Measurements from ENCODE around the gene MINDY4B.
"Not testable (repeated sequence)": the region's sequence is repeated elsewhere in the genome, so short reads cannot be mapped to it uniquely, and the experiment has no call there.

MINDY4B gene

DNA sequence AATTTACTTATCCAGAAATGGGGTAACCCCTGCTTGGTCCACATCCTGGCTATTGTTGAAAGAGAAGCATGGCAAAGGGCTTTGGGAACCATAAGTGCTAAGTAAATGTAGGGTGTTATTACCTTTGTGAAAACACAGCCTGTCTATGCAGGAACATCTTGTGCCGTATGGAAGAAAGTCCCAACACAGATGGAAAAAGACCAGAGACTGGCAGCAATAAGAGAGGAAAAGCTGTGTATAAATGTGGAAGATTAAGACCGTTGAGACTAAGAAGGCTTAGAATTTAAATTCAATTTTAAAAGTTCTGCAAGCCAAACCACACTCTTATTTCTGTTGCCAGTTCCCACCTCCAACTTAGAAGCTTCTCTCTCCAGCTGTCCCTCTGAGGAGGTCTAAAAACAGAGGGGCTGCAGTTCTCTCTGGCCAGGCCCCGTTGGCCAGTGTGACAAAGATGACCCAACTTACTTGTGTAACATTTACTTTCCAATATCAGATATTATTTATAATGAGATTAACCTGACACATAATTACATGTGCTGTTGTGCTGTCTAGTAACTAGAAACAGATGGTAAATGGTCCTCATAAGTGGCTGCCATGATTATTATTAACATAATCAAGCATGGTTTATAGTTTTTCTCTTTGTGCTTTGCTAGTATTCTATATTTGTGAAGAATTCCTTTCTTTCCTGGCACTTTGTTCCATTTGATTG is 7.0 kb downstream of the MINDY4B start:
- DNase-seq (ENCODE audit: low spot score): no peak

DNA sequence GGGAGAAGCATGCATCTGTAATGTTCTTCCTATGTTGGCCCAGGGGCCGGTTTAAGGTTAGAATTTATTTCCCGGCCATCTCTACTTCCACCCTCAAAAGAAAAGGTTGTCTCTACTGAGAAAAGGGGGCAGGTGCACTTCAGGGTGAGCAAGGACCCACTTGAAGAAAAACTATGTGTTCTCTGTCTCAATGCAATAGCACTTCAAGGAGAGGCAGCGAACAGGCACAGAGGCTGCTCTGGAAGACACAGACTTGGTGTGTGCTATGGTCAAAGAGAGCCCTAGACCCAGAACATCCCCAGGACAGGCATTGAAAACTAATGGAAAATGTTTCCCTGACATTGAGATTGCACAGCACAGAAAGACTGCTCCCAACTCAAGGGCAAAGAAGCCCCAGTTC is 7.6 kb downstream of the MINDY4B start:
- no peak for DNase-seq (ENCODE audit: low spot score)

DNA sequence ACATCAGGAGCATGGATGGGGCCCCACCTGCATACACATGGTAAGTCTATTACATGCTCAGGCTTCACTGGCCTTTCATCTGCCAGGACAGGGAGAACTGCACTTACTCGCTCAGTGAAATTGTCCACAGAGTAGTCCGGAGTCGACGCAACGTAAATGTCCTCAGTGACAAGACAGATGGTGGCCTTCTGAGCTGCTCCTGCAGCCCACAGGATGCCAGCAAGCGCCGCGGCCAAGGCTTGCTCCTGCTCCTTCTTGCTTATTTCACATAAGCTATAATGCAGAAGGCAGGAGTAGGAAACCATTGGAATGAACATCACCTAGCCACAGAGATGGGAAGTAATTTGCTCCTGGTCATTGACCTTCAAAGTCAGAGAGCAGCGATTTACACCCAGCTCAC is 14.4 kb downstream of the MINDY4B start:
- peak; percentile 75 for DNase-seq (ENCODE audit: low spot score)

DNA sequence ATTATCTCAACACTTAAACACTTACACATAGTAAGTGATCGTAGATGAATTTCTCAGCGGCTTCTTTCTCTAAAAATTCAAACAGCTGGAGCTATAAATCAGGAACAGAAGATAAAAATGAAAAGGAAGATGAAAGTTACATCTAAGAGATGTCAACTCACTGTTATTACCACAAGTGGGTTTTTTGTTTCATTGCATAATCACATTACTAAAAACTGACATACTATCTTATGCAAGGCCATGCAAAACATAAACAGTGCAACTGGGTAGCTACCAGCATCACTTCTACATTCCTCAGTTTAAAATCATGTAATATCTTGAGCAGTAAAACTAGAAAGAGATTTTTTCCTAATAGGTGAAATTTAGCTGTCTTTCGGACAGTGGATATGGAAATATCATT is 14.9 kb downstream of the MINDY4B start:
- peak; percentile 1 for DNase-seq (ENCODE audit: low spot score)

DNA sequence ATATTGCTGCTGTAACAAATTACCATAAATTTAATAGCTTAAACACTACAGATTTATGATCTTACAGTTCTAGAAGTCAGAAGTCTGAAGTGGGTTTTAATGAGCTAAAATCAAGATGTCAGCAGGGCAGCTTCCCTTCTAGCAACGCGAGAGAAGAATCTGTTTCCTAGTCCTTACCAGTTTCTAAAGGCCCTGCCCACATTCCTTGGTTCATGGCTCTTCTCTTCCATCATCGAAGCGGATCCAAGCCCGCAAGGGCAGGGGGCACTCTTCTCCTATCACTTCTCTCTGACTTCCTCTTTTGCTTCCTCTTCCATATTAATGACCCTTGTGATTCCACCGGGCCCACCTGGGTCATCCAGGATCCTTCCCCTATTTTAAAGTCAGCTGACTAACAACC is 16.1 kb downstream of the MINDY4B start:
- no peak for DNase-seq (ENCODE audit: low spot score)

DNA sequence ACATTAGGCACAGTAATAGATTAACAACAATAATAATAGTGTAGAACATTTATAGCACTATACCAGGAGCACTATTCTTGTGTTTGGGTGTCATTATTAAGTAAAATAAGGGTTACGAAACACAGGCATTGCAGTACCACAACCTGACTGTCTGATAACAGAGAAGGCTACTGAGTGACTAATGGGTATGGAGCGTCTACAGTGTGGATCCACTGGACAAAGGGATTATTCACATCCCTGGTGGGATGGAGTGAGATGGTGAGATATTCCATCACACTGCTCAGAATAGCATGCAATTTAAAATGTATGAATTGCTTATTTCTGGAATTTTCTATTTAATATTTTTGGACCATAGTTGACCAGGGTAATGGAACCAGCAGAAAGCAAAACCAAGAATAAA is 18.2 kb downstream of the MINDY4B start:
- no peak for DNase-seq (ENCODE audit: low spot score)

DNA sequence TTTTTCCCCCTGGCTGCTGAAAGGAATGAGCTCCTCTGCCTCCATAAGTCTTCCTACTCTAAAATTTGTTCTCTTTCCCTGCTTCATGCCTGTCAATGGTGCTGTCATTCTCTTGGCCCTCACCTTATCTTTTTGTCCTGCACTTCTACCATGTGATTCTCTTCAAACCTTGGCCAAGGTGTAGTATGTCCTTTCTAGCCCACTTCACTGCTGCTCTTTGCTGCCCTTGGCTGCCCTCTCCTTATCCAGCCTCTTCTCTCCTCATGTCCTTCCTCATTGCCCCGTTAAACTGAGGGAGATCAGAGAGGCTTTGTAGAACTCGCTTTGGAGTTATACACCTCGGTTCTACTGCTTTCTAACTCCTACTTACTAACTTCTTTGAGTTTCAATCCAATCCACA is 19.7 kb downstream of the MINDY4B start:
- DNase-seq (ENCODE audit: low spot score): no peak

DNA sequence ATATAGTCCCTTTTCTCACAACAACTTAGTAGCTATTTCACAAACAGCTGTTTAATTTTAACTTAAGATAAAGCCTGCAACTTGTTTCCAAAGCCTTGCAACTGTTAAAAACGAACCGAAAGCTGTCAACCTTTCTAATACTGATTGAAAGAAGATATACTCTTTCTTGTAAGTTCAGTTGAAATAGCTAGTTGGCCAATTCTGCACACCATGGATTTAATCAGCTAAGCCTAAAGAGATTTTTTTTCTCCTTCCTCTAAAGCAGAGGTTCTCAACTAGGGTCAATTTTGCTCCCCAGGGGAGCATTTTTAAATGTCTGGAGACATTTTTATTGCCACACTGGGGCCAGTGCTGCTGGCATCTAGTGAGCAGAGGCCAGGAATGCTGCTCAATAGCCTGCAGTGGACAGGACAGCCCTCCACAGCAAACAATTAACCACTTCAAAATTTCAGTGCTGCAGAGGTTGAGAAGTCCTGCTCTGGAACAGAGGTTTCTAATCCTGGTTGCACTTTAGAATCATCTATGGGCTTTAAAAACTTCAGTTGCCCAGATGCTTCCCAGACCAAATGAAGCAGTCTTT is 26.2 kb downstream of the MINDY4B start:
- DNase-seq (ENCODE audit: low spot score): no peak

DNA sequence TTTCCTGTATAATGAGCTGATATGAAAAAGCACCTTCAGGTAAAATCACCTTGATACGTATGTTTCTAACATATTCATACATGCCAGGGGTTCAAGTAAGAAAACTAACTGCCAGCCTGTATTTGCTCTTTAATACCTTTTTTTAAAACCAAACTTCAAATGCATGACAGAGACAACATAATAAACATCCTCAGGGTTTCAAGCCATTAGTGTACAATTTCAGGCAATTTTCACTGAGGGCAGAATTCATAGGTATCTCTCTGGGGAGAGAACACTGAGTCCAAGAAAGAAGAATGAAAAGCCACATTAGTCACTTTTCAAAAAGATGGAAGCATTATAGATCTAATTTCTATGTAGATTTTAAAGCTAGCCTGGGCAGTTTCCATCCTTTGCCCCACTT is 26.9 kb downstream of the MINDY4B start:
- DNase-seq (ENCODE audit: low spot score): no peak

DNA sequence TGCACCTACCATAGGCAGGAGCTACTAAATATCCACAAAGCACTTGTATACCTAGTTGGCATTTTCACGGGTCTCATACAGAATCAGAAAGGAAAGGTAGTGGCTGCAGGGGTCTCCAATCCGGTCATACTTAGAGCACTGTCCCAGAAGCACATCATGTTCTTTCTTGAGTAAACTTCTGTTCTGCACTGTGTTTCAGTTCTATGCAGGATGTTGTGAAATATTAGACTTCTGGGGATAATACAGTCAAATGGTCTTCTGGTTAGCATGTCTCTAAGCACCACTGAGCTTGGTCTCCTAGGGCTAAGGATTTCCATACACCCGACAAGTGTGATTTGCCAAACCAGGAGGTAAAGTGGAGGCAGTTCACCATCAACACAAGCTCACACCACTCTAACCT is 27.9 kb downstream of the MINDY4B start:
- no peak for DNase-seq (ENCODE audit: low spot score)

DNA sequence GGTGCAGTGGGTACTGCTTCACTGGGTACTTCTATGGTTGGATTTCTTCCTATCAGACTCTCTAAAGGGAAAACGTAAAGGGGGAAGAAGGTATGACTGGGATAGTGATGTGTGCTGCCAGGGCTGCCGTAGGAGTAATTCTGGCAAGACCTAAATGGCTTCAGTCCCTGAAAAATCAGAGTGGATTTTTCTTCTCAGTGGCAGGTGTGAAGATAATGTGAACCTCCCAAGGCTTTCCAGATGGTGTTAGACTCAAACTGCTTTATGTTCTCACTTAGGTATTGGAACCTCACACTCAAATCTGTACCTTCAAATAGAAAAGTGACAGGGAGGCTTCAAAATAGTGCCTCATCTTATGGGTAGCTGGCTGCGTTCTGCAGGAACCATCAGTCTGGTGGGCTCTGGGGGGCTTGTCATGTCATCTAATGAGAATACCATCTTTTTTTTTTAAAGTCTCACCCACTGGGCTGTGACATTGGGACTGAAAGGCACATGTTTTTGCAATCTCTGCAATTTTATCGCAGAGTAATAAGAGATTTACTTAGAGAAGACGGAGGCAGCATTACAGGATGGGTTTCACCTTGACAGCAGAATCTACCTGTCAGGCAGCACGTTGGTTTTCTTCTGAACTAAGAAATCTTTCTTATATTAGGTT is 28.5 kb downstream of the MINDY4B start:
- DNase-seq (ENCODE audit: low spot score): no peak

DNA sequence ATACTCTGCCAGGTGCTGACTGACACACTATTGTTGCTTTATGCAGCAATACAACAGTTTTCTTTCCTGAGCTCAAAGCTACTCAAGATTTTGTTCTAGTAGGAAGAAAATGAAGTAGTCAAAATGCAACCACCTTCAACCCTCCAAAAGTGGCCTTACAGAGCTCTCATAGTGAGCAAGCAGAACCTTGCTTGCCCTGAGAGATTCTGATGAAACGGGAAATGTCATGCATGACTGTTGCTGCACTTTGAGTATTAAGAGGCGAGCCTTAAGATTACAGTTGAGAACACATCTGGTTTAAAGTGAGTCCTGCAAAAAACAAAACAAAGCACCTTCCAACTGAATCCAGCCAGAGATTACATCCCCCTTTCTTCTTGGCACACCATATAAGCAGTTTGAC is 29.7 kb downstream of the MINDY4B start:
- DNase-seq (ENCODE audit: low spot score): no peak

DNA sequence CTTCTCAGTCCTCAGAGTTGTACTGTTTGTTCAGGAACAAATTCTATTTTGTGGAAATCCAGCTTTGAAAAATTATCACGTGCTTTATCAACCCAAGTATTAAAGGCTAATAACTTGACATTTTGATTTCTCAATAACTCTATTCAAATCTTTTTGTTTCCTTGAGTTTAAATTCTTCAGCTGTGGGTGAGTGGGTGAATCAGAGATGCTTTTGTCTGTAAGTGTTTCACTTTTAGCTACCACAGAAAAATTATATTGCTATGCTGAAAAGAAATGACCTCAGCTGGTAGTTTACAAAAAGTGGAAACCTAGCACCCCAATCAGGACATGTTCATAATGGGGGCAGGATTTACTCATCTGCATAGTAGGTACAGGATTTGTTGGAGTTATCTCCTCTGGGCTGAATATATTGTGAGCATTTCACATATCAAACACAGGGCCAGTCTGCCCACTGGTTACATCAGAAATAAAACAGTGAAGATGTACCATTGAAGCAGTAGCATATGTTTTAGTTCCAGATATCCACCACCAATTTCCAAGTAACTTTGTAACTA is 30.5 kb downstream of the MINDY4B start:
- DNase-seq (ENCODE audit: low spot score): no peak

DNA sequence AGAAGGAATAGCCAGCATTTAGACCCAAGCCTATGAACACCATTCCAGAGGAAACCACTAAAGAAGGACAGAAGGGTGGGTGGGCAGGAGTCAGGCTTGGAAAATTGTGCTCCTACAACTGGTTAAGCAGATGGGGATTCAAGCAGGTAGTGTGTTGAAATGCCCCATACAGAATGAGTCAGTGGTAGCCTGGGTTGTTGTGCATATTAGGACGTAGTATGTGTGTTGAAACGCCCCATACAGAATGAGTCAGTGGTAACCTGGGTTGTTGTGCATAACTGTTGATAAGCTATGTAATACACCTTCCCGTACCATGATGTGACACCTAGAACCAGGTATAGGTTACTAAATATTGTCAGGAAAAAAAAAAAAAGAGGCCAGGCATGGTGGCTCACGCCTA is 34.0 kb downstream of the MINDY4B start:
- no peak for DNase-seq (ENCODE audit: low spot score)

DNA sequence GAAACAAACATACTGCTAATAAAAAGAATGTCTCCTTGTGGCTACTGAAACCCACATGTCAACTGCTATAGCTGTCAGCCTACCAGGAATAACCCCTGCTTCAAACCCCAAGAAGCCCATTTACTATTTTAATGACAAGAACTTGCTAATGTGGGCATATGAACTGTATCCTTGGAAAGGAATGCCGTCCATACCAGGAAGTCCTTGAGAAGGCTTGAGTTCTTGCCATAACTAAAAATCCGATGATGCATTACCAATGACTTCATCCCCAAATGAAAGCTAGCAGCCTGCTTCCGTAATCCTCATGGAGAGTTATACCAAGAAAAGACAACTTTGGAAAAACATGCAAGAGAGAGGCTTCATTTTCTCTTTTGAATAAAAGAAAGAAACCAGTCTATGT is 34.8 kb downstream of the MINDY4B start:
- DNase-seq (ENCODE audit: low spot score): no peak

DNA sequence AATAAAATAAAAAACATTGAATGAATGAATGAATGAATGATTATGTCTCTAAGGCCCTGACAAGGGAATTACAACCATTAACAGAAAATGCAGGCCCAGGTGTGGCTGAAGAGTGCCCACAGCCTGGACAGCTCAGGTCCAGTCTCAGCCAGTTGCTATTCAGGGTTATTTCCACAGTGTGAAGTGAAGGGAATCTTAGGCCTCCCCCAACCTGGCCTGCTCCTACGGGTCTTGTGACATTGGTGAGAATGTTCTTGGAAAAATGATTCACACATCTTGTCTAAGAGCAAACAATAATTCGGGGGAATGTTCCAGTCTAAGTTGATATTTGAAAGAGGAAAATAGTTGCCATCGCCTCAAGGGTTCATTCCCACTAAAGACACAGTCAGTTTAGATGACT is 37.0 kb downstream of the MINDY4B start:
- DNase-seq (ENCODE audit: low spot score): no peak

DNA sequence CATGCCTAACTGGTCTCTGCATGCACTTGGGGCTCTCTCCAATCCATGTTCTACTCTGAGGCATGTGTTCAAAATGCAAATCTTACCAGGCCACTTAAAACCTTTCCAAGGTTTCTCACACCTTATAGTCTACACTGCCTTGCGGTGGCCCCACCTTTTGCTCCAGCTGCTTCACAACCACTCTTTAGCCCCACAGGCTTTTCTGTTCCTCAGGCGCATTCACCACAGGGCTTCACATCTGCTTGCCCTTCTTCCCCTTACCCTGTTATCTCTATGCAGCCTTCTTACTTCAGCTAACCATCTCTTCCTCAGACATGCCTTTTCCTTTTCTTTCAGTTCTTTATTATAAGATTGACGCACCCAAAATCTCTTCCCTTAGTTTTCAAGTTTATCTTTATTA is 37.8 kb downstream of the MINDY4B start:
- DNase-seq (ENCODE audit: low spot score): no peak

DNA sequence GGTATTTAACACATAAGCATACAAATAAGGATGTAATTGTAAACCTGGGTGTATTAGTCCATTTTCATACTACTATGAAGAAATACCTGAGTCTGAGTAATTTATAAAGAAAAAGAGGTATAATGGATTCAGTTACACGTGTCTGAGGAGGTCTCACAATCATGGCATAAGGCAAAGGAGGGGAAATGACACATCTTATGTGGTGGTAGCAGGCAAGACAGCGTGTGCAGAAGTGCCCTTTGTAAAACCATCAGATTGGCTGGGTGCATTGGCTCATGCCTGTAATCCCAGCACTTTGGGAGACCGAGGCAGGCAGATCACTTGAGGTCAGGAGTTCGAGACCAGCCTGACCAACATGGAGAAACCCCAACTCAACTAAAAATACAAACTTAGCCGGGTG is 41.3 kb downstream of the MINDY4B start:
- not testable (repeated sequence) for DNase-seq (ENCODE audit: low spot score)

DNA sequence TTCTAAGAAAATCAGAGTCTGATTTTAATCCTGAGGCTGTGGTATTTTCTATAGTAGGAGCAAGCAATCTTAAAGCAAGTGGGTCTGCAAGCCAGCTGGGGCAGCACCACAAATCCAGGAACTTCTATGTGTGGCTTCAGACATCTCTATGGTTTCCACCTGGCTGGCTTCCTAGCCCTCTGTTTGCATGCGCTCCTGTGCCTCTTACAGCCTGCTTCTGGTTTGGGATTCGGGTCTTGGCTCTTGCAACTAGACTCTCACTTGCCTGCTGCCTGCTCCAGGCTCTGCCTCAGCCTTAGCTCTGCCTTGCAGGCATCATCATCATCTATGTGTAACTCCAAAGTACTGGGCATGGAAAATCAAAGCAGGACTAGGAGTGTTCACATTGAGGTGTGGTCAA is 43.4 kb downstream of the MINDY4B start:
- DNase-seq (ENCODE audit: low spot score): no peak

DNA sequence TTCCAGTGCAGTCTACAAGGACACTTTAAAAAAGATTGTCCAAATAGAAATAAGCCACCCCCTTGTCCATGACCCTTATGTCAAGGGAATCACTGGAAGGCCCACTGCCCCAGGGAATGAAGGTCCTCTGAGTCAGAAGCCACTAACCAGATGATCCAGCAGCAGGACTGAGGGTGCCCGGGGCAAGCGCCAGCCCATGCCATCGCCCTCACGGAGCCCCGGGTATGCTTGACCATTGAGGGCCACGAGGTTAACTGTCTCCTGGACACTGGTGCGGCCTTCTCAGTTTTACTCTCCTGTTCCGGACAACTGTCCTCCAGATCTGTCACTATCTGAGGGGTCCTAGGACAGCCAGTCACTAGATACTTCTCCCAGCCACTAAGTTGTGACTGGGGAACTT is 47.3 kb downstream of the MINDY4B start:
- DNase-seq (ENCODE audit: low spot score): not testable (repeated sequence)

DNA sequence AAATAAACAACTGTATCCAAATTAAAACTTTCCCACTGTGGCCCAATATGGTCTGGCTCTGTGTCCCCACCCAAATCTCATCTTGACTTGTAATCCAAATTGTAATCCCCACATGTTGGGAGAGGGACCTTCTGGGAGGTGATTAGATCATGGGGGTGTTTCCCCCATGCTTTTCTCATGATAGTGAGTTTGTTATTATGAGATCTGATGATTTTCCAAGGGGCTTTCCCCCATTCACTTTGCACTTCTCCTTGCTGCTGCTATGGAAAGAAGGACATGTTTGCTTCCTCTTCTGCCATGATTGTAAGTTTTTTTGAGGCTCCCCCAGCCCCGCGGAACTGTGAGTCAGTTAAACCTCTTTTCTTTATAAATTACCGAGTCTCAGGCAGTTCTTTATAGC is 55.0 kb downstream of the MINDY4B start:
- no peak for DNase-seq (ENCODE audit: low spot score)

DNA sequence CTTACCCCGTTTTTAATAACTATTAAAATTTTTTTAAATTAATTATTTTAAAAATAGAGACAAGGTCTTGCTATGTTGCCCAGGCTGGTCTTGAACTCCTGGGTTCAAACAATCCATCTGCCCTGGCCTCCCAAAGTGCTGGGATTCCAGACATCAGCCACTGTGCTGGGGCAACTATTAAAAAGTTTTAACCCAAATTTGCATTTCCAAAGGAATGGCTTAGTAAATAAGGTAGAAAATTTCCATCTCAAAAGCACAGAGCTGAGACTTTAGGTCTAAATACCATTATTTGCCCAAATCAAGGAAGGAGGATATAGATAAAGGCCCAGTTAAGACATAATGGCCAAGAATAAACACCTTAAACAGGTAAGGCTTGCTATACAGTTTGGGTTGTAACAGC is 56.4 kb downstream of the MINDY4B start:
- DNase-seq (ENCODE audit: low spot score): no peak

DNA sequence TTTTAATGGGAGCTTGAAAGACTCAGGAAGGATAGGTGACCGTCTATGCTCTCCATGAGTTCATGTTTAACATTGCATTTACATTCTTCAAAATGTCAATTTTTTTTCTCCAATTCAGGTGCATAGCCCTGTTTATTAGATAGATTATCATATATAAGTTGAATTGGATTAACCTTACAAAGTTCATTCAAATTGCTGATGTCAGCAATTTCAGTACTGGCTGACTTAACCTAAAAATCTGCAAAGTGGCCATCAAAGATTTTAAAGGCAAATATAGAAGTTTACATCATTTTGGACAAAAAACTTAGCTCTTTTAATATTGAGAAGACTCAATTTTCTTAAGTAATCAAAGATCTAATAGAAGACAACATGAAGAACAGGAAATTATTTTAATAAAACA is 57.8 kb downstream of the MINDY4B start:
- DNase-seq (ENCODE audit: low spot score): no peak

Measured in cerebellar cortex (tissue), 1 donor.